Measurements from ENCODE around the gene NFIX. TPM values are rescaled to one million over a fixed set of nuclear protein-coding genes. Genes with fewer than 3 reads are reported as not detected.

The NFIX gene
- total RNA-seq, 1 donor from 2014 or later = not detected

GRCh38 chr19:13058951-13059660 is 63.8 kb downstream of the NFIX start:
- H3K4me3 ChIP-seq (ENCODE audit: low read depth, low read length) = no peak overlapping the region
- no peak for DNase-seq (ENCODE audit: low read depth)
- no peak for TF ChIP-seq CTCF (conservative IDR thresholded peaks at IDR 0.05; ENCODE audit: low read depth, low read length)

DNA sequence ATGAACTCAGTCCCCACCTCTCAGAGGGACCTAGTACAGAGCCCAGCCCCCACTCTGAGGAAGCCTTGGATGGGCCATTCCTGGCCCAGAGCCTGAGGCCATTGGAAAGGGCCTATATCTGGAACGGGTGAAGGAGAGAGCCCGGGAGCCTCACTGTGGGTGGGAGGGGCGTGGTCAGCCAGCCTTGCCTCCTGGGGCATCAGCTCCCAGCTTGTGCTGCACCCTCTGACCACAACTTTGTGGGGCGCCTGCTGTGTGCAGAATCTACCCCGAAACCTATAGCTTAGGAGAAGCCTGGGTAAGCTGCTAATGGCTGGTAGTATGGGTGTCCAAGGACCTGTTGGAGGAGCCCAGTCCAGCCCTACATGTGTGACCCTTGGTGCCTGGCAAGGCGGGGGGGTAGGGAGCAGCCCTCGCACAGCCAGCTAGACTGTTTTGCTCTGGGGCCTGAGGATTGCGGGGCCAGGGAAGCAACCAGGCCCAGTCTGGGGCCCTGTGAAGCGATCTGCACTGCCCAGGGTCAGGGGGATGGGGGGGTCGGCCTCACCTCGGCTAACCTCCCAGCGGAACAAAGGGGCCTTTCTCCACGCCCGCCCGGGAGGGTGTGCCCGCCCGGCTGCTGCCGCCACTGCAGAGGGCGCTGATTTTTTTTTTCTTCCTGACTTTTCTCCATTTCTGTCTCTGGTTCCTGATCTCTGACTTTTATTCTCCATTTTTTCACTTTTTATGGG is 65.1 kb downstream of the NFIX start:
- no peak for TF ChIP-seq CTCF (conservative IDR thresholded peaks at IDR 0.05; ENCODE audit: low read depth, low read length)
- H3K4me3 ChIP-seq (ENCODE audit: low read depth, low read length) = peak overlapping the region; percentile 62
- no peak for DNase-seq (ENCODE audit: low read depth)

GRCh38 chr19:13060964-13061927 is 66.0 kb downstream of the NFIX start:
- DNase-seq (ENCODE audit: low read depth) = no peak
- peak overlapping the region; percentile 62 for H3K4me3 ChIP-seq (ENCODE audit: low read depth, low read length)
- peak; percentile 91 for TF ChIP-seq CTCF (conservative IDR thresholded peaks at IDR 0.05; ENCODE audit: low read depth, low read length)

DNA sequence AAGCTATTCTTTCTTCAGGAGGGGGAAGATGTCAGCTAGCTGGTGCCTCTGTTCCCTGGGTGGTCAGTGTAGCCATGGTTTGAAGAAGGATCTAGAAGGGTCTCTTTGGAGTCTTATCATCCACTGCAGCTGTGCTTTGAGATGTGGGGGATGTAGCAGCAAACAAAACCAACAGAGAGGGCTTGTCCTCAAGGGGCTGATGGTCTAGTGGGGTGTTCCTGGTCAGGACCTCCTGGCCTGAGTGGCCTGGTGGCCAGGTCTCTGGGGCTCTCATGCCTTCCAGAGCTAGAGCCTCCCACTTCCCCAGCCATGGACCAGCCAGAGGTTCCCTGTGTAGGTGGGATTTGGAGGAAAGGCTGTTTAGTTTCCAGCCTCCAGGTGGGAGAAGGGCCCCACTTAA is 67.0 kb downstream of the NFIX start:
- DNase-seq (ENCODE audit: low read depth) = no peak

GRCh38 chr19:13063461-13064091 is 68.3 kb downstream of the NFIX start:
- H3K4me3 ChIP-seq (ENCODE audit: low read depth, low read length) = no peak overlapping the region
- no peak for TF ChIP-seq CTCF (conservative IDR thresholded peaks at IDR 0.05; ENCODE audit: low read depth, low read length)
- DNase-seq (ENCODE audit: low read depth) = no peak

More for the DNA sequence above, 67.0 kb downstream of the NFIX start:
- no peak for TF ChIP-seq CTCF (conservative IDR thresholded peaks at IDR 0.05; ENCODE audit: low read depth, low read length)
- no peak overlapping the region for H3K4me3 ChIP-seq (ENCODE audit: low read depth, low read length)

- H3K4me3 ChIP-seq (ENCODE audit: low read depth, low read length) = no peak overlapping the region
- no peak for TF ChIP-seq CTCF (conservative IDR thresholded peaks at IDR 0.05; ENCODE audit: low read depth, low read length)
- no peak for DNase-seq (ENCODE audit: low read depth)
These were observed 68.8 kb downstream of the NFIX start for GRCh38 chr19:13064092-13064489.
